ENCODE measurements around the gene ARMCX1.

DNA sequence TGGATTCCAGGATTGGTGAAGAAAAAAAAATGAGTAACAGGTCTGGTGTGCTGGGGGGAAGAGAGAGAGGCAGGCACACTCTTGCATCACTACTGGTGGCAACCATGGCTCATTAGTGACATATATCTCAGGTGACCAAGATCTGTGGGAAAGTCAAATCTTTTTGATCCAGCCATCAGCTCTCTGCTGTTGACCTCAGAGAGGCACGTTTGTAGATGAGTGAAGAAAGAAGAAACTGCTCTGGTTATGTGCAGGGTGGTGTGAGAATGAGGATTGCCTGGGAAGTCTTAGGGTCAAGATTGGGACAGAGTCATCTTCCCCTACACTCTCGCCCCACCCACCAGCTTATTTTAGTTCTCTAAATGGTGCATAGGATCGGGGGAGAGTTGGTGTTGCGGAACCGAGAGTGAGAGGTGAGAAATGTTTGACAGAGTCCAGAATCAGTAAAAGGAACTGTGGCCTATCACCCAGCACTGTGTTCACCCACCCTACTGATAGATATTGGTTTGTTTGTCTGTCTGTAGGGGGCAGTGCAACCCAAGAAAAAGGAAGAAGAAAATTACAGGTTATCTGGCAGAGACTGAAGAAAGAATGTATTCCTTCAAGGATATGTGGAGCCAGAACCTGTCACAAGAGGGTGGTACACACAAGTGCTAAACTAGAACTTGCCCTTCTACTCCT lies 45.5 kb downstream of the ARMCX1 start:
- TF ChIP-seq, protein P1, sequence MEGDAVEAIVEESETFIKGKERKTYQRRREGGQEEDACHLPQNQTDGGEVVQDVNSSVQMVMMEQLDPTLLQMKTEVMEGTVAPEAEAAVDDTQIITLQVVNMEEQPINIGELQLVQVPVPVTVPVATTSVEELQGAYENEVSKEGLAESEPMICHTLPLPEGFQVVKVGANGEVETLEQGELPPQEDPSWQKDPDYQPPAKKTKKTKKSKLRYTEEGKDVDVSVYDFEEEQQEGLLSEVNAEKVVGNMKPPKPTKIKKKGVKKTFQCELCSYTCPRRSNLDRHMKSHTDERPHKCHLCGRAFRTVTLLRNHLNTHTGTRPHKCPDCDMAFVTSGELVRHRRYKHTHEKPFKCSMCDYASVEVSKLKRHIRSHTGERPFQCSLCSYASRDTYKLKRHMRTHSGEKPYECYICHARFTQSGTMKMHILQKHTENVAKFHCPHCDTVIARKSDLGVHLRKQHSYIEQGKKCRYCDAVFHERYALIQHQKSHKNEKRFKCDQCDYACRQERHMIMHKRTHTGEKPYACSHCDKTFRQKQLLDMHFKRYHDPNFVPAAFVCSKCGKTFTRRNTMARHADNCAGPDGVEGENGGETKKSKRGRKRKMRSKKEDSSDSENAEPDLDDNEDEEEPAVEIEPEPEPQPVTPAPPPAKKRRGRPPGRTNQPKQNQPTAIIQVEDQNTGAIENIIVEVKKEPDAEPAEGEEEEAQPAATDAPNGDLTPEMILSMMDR (conservative IDR thresholded peaks at IDR 0.05; ENCODE audit: low read depth, low read length) = peak; percentile 81
- TF ChIP-seq EZH2phosphoT487 (IDR thresholded peaks at IDR 0.05; ENCODE audit: borderline replicate concordance, low read length) (no peak), EZH2 (IDR thresholded peaks at IDR 0.05; ENCODE audit: low read length, unreplicated experiment) (no peak)
